ENCODE measurements around the gene CDV3. TPM values are rescaled to one million over a fixed set of nuclear protein-coding genes. Genes with fewer than 3 reads are reported as not detected.

Gene CDV3
- total and polyA plus RNA-seq, 10 of the 15 experiments (the other 5 are each of a cell fraction or from before 2014, with no cell fraction given) = 42.3 to 466 (median 136) TPM

- ChIA-PET SMC1A (ENCODE audit: uncharacterized antibody, unreplicated experiment) (no interaction called here), CTCF (interaction anchor here (1.0 to 1.6 kb wide), 4 partner anchors 11 to 172 kb away, joined by 3 to 4 read pairs (median 3); no protein-coding TSS in a partner anchor), POLR2A (no interaction called here), RAD21 (ENCODE audit: unreplicated experiment) (interaction anchor here (0.9 kb wide), 1 partner anchor 179 kb away, joined by 3 read pairs; no protein-coding TSS in a partner anchor)
- Histone ChIP-seq H2AFZ (ENCODE audit: control insufficient read depth, low read depth, low read length) (no peak overlapping the region), H3K27me3 (replicated peaks in 1 of 2; ENCODE audit: control insufficient read depth in 2 of 2, insufficient read depth in 2 of 2, low read length in 1 of 2) (no peaks in the 10 kb centered on the region), H4K20me1 (ENCODE audit: control insufficient read depth, insufficient read depth) (no peaks in the 10 kb centered on the region), H3K36me3 (ENCODE audit: control insufficient read depth in 2 of 2, insufficient read depth in 2 of 2, low read length in 1 of 2) (peaks cover 4 to 24% of the 10 kb centered on the region in 2 experiments), H3K4me2 (ENCODE audit: control insufficient read depth, insufficient read depth) (no peak overlapping the region), H3K27ac (ENCODE audit: control insufficient read depth, insufficient read depth) (no peak overlapping the region), H3K4me3 (no peak overlapping the region), H3K9ac (ENCODE audit: control insufficient read depth, insufficient read depth, low read length) (no peak overlapping the region), H3K79me2 (ENCODE audit: control insufficient read depth, insufficient read depth, low read length) (no peaks in the 10 kb centered on the region), H3K9me3 (replicated peaks; ENCODE audit: control insufficient read depth, insufficient read depth, low read length) (no peaks in the 10 kb centered on the region), H3K4me1 (ENCODE audit: control insufficient read depth, insufficient read depth, low read length) (no peaks in the 10 kb centered on the region)
- in situ Hi-C loops (cut with MboI) = no loop called here
- TF ChIP-seq CHD1 (IDR thresholded peaks at IDR 0.05; ENCODE audit: low read depth, low read length) (no peak), MLLT1 (IDR thresholded peaks at IDR 0.05) (no peak), HDGF (IDR thresholded peaks at IDR 0.05) (no peak), FOXK2 (IDR thresholded peaks at IDR 0.05) (no peak), RFX5 (IDR thresholded peaks at IDR 0.05; ENCODE audit: low read depth, low read length) (no peak), E4F1 (IDR thresholded peaks at IDR 0.05; ENCODE audit: borderline replicate concordance, partially characterized antibody) (no peak), MEF2B (IDR thresholded peaks at IDR 0.05; ENCODE audit: partially characterized antibody, poor library complexity, severe bottlenecking) (no peak)
- TF ChIP-seq, protein P1, sequence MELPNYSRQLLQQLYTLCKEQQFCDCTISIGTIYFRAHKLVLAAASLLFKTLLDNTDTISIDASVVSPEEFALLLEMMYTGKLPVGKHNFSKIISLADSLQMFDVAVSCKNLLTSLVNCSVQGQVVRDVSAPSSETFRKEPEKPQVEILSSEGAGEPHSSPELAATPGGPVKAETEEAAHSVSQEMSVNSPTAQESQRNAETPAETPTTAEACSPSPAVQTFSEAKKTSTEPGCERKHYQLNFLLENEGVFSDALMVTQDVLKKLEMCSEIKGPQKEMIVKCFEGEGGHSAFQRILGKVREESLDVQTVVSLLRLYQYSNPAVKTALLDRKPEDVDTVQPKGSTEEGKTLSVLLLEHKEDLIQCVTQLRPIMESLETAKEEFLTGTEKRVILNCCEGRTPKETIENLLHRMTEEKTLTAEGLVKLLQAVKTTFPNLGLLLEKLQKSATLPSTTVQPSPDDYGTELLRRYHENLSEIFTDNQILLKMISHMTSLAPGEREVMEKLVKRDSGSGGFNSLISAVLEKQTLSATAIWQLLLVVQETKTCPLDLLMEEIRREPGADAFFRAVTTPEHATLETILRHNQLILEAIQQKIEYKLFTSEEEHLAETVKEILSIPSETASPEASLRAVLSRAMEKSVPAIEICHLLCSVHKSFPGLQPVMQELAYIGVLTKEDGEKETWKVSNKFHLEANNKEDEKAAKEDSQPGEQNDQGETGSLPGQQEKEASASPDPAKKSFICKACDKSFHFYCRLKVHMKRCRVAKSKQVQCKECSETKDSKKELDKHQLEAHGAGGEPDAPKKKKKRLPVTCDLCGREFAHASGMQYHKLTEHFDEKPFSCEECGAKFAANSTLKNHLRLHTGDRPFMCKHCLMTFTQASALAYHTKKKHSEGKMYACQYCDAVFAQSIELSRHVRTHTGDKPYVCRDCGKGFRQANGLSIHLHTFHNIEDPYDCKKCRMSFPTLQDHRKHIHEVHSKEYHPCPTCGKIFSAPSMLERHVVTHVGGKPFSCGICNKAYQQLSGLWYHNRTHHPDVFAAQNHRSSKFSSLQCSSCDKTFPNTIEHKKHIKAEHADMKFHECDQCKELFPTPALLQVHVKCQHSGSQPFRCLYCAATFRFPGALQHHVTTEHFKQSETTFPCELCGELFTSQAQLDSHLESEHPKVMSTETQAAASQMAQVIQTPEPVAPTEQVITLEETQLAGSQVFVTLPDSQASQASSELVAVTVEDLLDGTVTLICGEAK (IDR thresholded peaks at IDR 0.05; ENCODE audit: borderline replicate concordance) = no peak
- TF ChIP-seq, protein P2, sequence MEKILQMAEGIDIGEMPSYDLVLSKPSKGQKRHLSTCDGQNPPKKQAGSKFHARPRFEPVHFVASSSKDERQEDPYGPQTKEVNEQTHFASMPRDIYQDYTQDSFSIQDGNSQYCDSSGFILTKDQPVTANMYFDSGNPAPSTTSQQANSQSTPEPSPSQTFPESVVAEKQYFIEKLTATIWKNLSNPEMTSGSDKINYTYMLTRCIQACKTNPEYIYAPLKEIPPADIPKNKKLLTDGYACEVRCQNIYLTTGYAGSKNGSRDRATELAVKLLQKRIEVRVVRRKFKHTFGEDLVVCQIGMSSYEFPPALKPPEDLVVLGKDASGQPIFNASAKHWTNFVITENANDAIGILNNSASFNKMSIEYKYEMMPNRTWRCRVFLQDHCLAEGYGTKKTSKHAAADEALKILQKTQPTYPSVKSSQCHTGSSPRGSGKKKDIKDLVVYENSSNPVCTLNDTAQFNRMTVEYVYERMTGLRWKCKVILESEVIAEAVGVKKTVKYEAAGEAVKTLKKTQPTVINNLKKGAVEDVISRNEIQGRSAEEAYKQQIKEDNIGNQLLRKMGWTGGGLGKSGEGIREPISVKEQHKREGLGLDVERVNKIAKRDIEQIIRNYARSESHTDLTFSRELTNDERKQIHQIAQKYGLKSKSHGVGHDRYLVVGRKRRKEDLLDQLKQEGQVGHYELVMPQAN (conservative IDR thresholded peaks at IDR 0.05) = no peak
- DNase-seq (ENCODE audit: low read depth, low spot score) (no peak), FAIRE-seq (no peak), ATAC-seq (no peak)
- no TSS peak for BruUV-seq (replicated peaks)
- intact Hi-C loops (cut with micrococcal nuclease; ENCODE audit: unreplicated experiment) = no loop called here
Observed at GRCh38 chr3:133627789-133628188, 54.3 kb downstream of the CDV3 start.

Measured in GM12878 (cell line).